ENCODE results near the gene CYP2A6.
"Not testable (repeated sequence)": the region's sequence is repeated elsewhere in the genome, so short reads cannot be mapped to it uniquely, and the experiment has no call there.

CYP2A6 gene

DNA sequence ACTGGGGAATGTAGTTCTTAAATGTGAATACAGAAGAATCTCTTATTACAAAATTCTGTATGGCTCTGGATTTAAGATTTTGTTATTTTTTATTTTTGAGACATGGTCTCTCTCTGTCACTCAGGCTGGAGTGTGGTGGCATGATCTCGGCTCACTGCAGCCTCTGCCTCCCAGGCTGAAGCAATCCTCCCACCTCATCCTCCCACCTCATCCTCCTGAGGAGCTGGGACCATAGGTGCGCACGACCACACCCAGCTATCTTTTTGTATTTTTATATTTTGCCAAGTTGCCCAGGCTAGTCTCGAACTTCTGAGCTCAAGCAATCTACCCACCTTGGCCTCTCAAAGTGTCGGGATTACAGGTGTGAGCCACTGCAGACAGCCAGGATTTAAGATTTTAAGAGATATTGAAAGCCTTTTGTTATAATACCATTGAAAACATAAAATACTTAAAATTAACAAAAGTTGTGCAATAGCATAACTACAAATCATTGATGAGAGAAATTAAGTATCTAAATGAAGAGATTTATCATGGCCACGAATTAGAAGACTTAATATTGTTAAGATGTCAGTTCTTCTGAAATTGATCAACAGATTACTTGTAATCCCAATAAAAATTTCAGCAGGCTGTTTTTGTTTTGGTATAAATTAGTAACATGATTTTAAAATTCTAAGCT lies 13.4 kb downstream of the CYP2A6 start:
- Histone ChIP-seq H3K27me3 (ENCODE audit: insufficient read depth, low read length) (no peaks in the 10 kb centered on the region; the same call in 1 of the 2 replicates), H3K79me2 (ENCODE audit: insufficient read depth, low read length) (no peaks in the 10 kb centered on the region), H2AFZ (ENCODE audit: low read length) (no peak overlapping the region), H3K27ac (ENCODE audit: low read depth, low read length, poor library complexity, severe bottlenecking) (no peak overlapping the region), H3K36me3 (ENCODE audit: insufficient read depth, low read length) (no peaks in the 10 kb centered on the region), H3K9me2 (ENCODE audit: low read depth, low read length) (no peaks in the 10 kb centered on the region), H3K4me3 (ENCODE audit: low read depth, low read length, poor library complexity, severe bottlenecking) (no peak overlapping the region), H3K9ac (ENCODE audit: low read length) (no peak overlapping the region), H3K4me1 (ENCODE audit: insufficient read depth, low read length, severe bottlenecking) (no peaks in the 10 kb centered on the region), H3F3A (ENCODE audit: insufficient read depth, low read length) (no peaks in the 10 kb centered on the region), H4K20me1 (ENCODE audit: insufficient read depth, low read length) (no peaks in the 10 kb centered on the region), H3K9me3 (ENCODE audit: low read length) (no peaks in the 10 kb centered on the region), H3K4me2 (ENCODE audit: low read length) (no peak overlapping the region)
- TF ChIP-seq, protein P1, sequence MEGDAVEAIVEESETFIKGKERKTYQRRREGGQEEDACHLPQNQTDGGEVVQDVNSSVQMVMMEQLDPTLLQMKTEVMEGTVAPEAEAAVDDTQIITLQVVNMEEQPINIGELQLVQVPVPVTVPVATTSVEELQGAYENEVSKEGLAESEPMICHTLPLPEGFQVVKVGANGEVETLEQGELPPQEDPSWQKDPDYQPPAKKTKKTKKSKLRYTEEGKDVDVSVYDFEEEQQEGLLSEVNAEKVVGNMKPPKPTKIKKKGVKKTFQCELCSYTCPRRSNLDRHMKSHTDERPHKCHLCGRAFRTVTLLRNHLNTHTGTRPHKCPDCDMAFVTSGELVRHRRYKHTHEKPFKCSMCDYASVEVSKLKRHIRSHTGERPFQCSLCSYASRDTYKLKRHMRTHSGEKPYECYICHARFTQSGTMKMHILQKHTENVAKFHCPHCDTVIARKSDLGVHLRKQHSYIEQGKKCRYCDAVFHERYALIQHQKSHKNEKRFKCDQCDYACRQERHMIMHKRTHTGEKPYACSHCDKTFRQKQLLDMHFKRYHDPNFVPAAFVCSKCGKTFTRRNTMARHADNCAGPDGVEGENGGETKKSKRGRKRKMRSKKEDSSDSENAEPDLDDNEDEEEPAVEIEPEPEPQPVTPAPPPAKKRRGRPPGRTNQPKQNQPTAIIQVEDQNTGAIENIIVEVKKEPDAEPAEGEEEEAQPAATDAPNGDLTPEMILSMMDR (IDR thresholded peaks at IDR 0.05; ENCODE audit: low read length) = no peak
- TF ChIP-seq EZH2 (IDR thresholded peaks at IDR 0.05; ENCODE audit: borderline replicate concordance, low read length) = no peak

GRCh38 chr19:40833728-40834533 lies 16.3 kb downstream of the CYP2A6 start:
- not testable (repeated sequence) for H3K4me1 ChIP-seq (ENCODE audit: insufficient read depth, low read length, severe bottlenecking); H3K79me2 ChIP-seq (ENCODE audit: insufficient read depth, low read length); H3K4me2 ChIP-seq (ENCODE audit: low read length); H4K20me1 ChIP-seq (ENCODE audit: insufficient read depth, low read length); H2AFZ ChIP-seq (ENCODE audit: low read length); H3K9me3 ChIP-seq (ENCODE audit: low read length); H3K36me3 ChIP-seq (ENCODE audit: insufficient read depth, low read length); H3K27ac ChIP-seq (ENCODE audit: low read depth, low read length, poor library complexity, severe bottlenecking); H3F3A ChIP-seq (ENCODE audit: insufficient read depth, low read length); H3K9me2 ChIP-seq (ENCODE audit: low read depth, low read length); H3K9ac ChIP-seq (ENCODE audit: low read length); H3K4me3 ChIP-seq (ENCODE audit: low read depth, low read length, poor library complexity, severe bottlenecking); H3K27me3 ChIP-seq (ENCODE audit: insufficient read depth, low read length)

DNA sequence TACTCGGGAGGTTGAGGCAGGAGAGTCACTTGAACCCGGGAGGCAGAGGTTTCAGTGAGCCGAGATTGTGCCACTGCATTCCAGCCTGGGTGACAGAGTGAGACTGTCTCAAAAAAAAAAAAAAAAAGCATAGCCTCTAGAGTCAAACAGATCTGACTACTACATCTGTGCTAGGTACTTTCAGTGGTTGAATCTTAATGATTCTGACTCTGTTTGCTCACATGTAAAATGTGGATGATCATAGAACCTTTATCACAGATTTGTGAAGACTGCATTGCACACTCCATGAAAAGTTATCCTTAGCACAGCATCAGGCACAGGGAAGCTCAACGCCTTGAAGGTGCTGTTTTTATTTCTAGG lies 17.8 kb downstream of the CYP2A6 start:
- H4K20me1 ChIP-seq (ENCODE audit: insufficient read depth, low read length); H3F3A ChIP-seq (ENCODE audit: insufficient read depth, low read length); H3K4me3 ChIP-seq (ENCODE audit: low read depth, low read length, poor library complexity, severe bottlenecking); H2AFZ ChIP-seq (ENCODE audit: low read length); H3K4me2 ChIP-seq (ENCODE audit: low read length); H3K27me3 ChIP-seq (ENCODE audit: insufficient read depth, low read length); H3K9ac ChIP-seq (ENCODE audit: low read length); H3K36me3 ChIP-seq (ENCODE audit: insufficient read depth, low read length); H3K27ac ChIP-seq (ENCODE audit: low read depth, low read length, poor library complexity, severe bottlenecking); H3K79me2 ChIP-seq (ENCODE audit: insufficient read depth, low read length); H3K9me2 ChIP-seq (ENCODE audit: low read depth, low read length); H3K4me1 ChIP-seq (ENCODE audit: insufficient read depth, low read length, severe bottlenecking); H3K9me3 ChIP-seq (ENCODE audit: low read length): not testable (repeated sequence)

DNA sequence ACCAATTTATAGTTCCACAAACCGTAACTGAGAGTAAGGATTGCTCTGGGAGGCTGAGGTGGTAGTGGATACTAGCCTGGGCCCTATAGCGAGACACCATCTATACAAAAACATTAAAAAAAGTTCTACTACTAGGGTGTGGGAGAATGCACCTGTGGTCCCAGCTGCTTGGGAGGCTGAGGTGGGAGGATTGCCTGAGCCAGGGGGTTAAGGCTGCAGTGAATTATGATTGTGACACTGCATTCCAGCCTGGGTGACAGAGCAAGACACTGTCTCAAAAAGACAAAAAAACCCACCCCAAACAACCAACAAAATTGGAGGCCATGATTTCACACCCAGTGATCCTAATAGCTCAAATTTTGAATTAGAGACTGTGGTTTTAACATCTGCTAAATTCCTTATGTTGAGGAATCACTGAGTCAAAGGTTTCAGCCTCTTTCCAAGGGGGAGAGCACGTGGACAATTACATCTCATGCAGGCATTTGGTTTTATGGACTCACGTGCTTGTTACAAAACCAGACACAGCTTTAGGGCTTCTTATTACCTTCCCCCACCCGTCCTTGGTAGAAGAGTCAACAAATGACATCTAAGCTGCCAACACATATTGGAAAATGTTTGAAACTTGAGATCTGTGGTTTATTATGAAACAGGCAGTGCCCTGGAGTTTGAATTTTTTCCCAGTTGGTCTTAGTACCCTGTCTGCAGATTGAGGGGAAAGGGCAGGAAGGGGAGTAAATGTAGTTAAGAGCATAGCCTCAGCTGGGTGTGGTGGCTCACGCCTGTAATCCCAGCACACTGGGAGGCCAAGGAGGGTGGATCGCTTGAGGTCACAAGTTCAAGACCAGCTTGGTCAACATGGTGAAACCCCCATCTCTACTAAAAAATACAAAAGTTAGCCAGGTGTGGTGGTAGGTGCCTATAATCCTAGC lies 18.5 kb downstream of the CYP2A6 start:
- TF ChIP-seq EZH2 (IDR thresholded peaks at IDR 0.05; ENCODE audit: borderline replicate concordance, low read length) = no peak
- TF ChIP-seq, protein P1 (IDR thresholded peaks at IDR 0.05; ENCODE audit: low read length) = no peak
- Histone ChIP-seq H3K79me2 (ENCODE audit: insufficient read depth, low read length) (no peaks in the 10 kb centered on the region), H4K20me1 (ENCODE audit: insufficient read depth, low read length) (no peaks in the 10 kb centered on the region), H3K9me2 (ENCODE audit: low read depth, low read length) (no peaks in the 10 kb centered on the region), H3K9me3 (ENCODE audit: low read length) (no peaks in the 10 kb centered on the region), H3K27ac (ENCODE audit: low read depth, low read length, poor library complexity, severe bottlenecking) (no peak overlapping the region), H3K4me1 (ENCODE audit: insufficient read depth, low read length, severe bottlenecking) (no peaks in the 10 kb centered on the region), H3K4me2 (ENCODE audit: low read length) (no peak overlapping the region), H3K4me3 (ENCODE audit: low read depth, low read length, poor library complexity, severe bottlenecking) (no peak overlapping the region), H3K36me3 (ENCODE audit: insufficient read depth, low read length) (peaks cover 4% of the 10 kb centered on the region), H2AFZ (ENCODE audit: low read length) (no peak overlapping the region), H3K9ac (ENCODE audit: low read length) (no peak overlapping the region), H3K27me3 (ENCODE audit: insufficient read depth, low read length) (no peaks in the 10 kb centered on the region), H3F3A (ENCODE audit: insufficient read depth, low read length) (no peaks in the 10 kb centered on the region)

- H3K27me3 ChIP-seq (ENCODE audit: insufficient read depth, low read length); H3K4me1 ChIP-seq (ENCODE audit: insufficient read depth, low read length, severe bottlenecking); H3K9me2 ChIP-seq (ENCODE audit: low read depth, low read length); H3K4me3 ChIP-seq (ENCODE audit: low read depth, low read length, poor library complexity, severe bottlenecking); H3K36me3 ChIP-seq (ENCODE audit: insufficient read depth, low read length); H3K4me2 ChIP-seq (ENCODE audit: low read length); H3K79me2 ChIP-seq (ENCODE audit: insufficient read depth, low read length); H2AFZ ChIP-seq (ENCODE audit: low read length); H3K9ac ChIP-seq (ENCODE audit: low read length); H3K9me3 ChIP-seq (ENCODE audit: low read length); H3K27ac ChIP-seq (ENCODE audit: low read depth, low read length, poor library complexity, severe bottlenecking); H4K20me1 ChIP-seq (ENCODE audit: insufficient read depth, low read length); H3F3A ChIP-seq (ENCODE audit: insufficient read depth, low read length): not testable (repeated sequence)
These were observed 19.5 kb downstream of the CYP2A6 start for GRCh38 chr19:40830741-40831140.
